ENCODE results near the gene NR5A2.

The NR5A2 gene

GRCh38 chr1:200027264-200027823 is at the start of gene NR5A2:
NR5A2 (plus strand) TSS chr1:200027710; CDS start chr1:200027848, 138 bp downstream.
- TF ChIP-seq CTCF (IDR thresholded peaks at IDR 0.05; ENCODE audit: low read depth, low read length, missing control alignments), result no peak

GRCh38 chr1:199978408-199978940 is 49.0 kb upstream of the NR5A2 start:
- no peak overlapping the region for H3K4me3 ChIP-seq (replicated peaks; ENCODE audit: low read depth, low read length)
- TF ChIP-seq CTCF (IDR thresholded peaks at IDR 0.05; ENCODE audit: low read depth, low read length, missing control alignments), result no peak
- no peak for DNase-seq (ENCODE audit: extremely low read depth, low read depth)

More at GRCh38 chr1:200027264-200027823, at the start of gene NR5A2:
- DNase-seq (ENCODE audit: extremely low read depth, low read depth), result no peak
- no peak within 1 kb of the TSS for H3K4me3 ChIP-seq (replicated peaks; ENCODE audit: low read depth, low read length)

- no peak overlapping the region for H3K4me3 ChIP-seq (replicated peaks; ENCODE audit: low read depth, low read length)
- no peak for TF ChIP-seq CTCF (IDR thresholded peaks at IDR 0.05; ENCODE audit: low read depth, low read length, missing control alignments)
- no peak for DNase-seq (ENCODE audit: extremely low read depth, low read depth)
These were observed 48.4 kb upstream of the NR5A2 start for GRCh38 chr1:199979071-199979470.

- H3K4me3 ChIP-seq (replicated peaks; ENCODE audit: low read depth, low read length), result no peak overlapping the region
- TF ChIP-seq CTCF (IDR thresholded peaks at IDR 0.05; ENCODE audit: low read depth, low read length, missing control alignments), result no peak
- DNase-seq (ENCODE audit: extremely low read depth, low read depth), result no peak
These were observed 45.9 kb upstream of the NR5A2 start for GRCh38 chr1:199981584-199981983.

- no peak for DNase-seq (ENCODE audit: extremely low read depth, low read depth)
- TF ChIP-seq CTCF (IDR thresholded peaks at IDR 0.05; ENCODE audit: low read depth, low read length, missing control alignments), result no peak
- H3K4me3 ChIP-seq (replicated peaks; ENCODE audit: low read depth, low read length), result no peak overlapping the region
These were observed 44.9 kb upstream of the NR5A2 start for GRCh38 chr1:199982606-199983005.

GRCh38 chr1:199983531-199983930 is 44.0 kb upstream of the NR5A2 start:
- DNase-seq (ENCODE audit: extremely low read depth, low read depth), result no peak
- H3K4me3 ChIP-seq (replicated peaks; ENCODE audit: low read depth, low read length), result no peak overlapping the region
- no peak for TF ChIP-seq CTCF (IDR thresholded peaks at IDR 0.05; ENCODE audit: low read depth, low read length, missing control alignments)

Measured in HFF-Myc (cell line).